ENCODE data around the gene UNC13B. TPM values are rescaled to one million over a fixed set of nuclear protein-coding genes. Genes with fewer than 3 reads are reported as not detected.
A peak's percentile ranks its signal among the peaks of the same experiment; 100 is the strongest.

UNC13B gene
- total RNA-seq, 1 experiment from 2014 or later = 49.3 TPM

DNA sequence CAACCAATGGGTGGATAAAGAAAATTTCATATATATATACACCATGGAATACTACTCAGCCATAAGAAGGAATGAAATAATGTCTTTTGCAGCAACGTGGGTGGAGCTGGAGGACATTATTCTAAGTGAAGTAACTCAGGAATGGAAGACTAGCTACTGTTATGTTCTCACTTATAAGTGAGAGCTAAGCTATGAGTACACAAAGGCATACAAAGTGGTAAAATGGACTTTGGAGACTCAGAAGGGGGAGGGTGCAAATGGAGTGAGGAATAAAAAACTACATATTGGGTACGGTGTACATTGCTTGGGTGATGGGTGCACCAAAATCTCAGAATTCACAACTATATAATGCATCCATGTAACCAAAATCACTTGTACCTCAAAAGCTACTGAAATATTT, 260.9 kb downstream of the UNC13B start:
- Mint-ChIP-seq H3K36me3 (no peaks in the 10 kb centered on the region), H3K4me3 (no peak overlapping the region), H3K27ac (no peak overlapping the region)

DNA sequence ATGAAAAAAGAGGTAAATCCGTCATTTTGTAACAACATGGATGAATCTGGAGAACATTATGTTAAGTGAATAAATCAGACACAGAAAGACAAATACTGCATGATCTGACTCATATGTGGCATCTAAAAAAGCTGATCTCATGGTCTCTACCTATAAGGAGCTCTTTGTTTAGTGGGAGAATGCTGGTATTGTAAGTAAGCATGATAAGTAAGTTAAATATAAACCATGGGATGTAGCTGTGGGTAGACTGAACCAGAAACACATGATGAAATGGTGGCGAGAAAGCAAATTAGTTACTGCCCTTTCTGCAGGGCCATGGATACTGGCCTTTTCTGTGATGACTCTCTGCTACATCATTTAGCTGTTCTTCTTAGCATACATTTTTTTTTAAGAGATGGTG, 261.7 kb downstream of the UNC13B start:
- ATAC-seq (no peak), DNase-seq (ENCODE audit: low spot score) (no peak)
- Mint-ChIP-seq H3K4me1 (no peaks in the 10 kb centered on the region), H3K36me3 (no peaks in the 10 kb centered on the region), H3K9me3 (peaks cover 5% of the 10 kb centered on the region), H3K4me3 (no peak overlapping the region), H3K27ac (no peak overlapping the region), H3K27me3 (ENCODE audit: low read depth) (peaks cover 13% of the 10 kb centered on the region)
- TF ChIP-seq, protein P1, sequence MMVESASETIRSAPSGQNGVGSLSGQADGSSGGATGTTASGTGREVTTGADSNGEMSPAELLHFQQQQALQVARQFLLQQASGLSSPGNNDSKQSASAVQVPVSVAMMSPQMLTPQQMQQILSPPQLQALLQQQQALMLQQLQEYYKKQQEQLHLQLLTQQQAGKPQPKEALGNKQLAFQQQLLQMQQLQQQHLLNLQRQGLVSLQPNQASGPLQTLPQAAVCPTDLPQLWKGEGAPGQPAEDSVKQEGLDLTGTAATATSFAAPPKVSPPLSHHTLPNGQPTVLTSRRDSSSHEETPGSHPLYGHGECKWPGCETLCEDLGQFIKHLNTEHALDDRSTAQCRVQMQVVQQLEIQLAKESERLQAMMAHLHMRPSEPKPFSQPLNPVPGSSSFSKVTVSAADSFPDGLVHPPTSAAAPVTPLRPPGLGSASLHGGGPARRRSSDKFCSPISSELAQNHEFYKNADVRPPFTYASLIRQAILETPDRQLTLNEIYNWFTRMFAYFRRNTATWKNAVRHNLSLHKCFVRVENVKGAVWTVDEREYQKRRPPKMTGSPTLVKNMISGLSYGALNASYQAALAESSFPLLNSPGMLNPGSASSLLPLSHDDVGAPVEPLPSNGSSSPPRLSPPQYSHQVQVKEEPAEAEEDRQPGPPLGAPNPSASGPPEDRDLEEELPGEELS (CRISPR knock-in tag; IDR thresholded peaks at IDR 0.05) = no peak
- TF ChIP-seq GABPB1 (CRISPR knock-in tag; IDR thresholded peaks at IDR 0.05) = peak; percentile 90
- POLR2A ChIA-PET = no interaction called here
- CTCF ChIA-PET = no interaction called here

More for the DNA sequence above, 260.9 kb downstream of the UNC13B start:
- CTCF ChIA-PET = no interaction called here
- H3K27me3 Mint-ChIP-seq (ENCODE audit: low read depth) = peaks cover 10% of the 10 kb centered on the region
- H3K4me1 Mint-ChIP-seq = no peaks in the 10 kb centered on the region
- ATAC-seq (no peak), DNase-seq (ENCODE audit: low spot score) (no peak)
- TF ChIP-seq, protein P2, sequence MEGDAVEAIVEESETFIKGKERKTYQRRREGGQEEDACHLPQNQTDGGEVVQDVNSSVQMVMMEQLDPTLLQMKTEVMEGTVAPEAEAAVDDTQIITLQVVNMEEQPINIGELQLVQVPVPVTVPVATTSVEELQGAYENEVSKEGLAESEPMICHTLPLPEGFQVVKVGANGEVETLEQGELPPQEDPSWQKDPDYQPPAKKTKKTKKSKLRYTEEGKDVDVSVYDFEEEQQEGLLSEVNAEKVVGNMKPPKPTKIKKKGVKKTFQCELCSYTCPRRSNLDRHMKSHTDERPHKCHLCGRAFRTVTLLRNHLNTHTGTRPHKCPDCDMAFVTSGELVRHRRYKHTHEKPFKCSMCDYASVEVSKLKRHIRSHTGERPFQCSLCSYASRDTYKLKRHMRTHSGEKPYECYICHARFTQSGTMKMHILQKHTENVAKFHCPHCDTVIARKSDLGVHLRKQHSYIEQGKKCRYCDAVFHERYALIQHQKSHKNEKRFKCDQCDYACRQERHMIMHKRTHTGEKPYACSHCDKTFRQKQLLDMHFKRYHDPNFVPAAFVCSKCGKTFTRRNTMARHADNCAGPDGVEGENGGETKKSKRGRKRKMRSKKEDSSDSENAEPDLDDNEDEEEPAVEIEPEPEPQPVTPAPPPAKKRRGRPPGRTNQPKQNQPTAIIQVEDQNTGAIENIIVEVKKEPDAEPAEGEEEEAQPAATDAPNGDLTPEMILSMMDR (IDR thresholded peaks at IDR 0.05) = no peak
- TF ChIP-seq ATF1 (CRISPR knock-in tag; IDR thresholded peaks at IDR 0.05) = no peak
- TF ChIP-seq, protein P3, sequence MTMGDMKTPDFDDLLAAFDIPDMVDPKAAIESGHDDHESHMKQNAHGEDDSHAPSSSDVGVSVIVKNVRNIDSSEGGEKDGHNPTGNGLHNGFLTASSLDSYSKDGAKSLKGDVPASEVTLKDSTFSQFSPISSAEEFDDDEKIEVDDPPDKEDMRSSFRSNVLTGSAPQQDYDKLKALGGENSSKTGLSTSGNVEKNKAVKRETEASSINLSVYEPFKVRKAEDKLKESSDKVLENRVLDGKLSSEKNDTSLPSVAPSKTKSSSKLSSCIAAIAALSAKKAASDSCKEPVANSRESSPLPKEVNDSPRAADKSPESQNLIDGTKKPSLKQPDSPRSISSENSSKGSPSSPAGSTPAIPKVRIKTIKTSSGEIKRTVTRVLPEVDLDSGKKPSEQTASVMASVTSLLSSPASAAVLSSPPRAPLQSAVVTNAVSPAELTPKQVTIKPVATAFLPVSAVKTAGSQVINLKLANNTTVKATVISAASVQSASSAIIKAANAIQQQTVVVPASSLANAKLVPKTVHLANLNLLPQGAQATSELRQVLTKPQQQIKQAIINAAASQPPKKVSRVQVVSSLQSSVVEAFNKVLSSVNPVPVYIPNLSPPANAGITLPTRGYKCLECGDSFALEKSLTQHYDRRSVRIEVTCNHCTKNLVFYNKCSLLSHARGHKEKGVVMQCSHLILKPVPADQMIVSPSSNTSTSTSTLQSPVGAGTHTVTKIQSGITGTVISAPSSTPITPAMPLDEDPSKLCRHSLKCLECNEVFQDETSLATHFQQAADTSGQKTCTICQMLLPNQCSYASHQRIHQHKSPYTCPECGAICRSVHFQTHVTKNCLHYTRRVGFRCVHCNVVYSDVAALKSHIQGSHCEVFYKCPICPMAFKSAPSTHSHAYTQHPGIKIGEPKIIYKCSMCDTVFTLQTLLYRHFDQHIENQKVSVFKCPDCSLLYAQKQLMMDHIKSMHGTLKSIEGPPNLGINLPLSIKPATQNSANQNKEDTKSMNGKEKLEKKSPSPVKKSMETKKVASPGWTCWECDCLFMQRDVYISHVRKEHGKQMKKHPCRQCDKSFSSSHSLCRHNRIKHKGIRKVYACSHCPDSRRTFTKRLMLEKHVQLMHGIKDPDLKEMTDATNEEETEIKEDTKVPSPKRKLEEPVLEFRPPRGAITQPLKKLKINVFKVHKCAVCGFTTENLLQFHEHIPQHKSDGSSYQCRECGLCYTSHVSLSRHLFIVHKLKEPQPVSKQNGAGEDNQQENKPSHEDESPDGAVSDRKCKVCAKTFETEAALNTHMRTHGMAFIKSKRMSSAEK (CRISPR knock-in tag; IDR thresholded peaks at IDR 0.05; ENCODE audit: borderline replicate concordance) = no peak
- TF ChIP-seq EMX1 (CRISPR knock-in tag; IDR thresholded peaks at IDR 0.05) = no peak
- TF ChIP-seq, protein P4, sequence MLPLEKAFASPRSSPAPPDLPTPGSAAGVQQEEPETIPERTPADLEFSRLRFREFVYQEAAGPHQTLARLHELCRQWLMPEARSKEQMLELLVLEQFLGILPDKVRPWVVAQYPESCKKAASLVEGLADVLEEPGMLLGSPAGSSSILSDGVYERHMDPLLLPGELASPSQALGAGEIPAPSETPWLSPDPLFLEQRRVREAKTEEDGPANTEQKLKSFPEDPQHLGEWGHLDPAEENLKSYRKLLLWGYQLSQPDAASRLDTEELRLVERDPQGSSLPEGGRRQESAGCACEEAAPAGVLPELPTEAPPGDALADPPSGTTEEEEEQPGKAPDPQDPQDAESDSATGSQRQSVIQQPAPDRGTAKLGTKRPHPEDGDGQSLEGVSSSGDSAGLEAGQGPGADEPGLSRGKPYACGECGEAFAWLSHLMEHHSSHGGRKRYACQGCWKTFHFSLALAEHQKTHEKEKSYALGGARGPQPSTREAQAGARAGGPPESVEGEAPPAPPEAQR (CRISPR knock-in tag; IDR thresholded peaks at IDR 0.05) = no peak
- no peak for TF ChIP-seq GTF2I (CRISPR knock-in tag; conservative IDR thresholded peaks at IDR 0.05)
- TF ChIP-seq, protein P5, sequence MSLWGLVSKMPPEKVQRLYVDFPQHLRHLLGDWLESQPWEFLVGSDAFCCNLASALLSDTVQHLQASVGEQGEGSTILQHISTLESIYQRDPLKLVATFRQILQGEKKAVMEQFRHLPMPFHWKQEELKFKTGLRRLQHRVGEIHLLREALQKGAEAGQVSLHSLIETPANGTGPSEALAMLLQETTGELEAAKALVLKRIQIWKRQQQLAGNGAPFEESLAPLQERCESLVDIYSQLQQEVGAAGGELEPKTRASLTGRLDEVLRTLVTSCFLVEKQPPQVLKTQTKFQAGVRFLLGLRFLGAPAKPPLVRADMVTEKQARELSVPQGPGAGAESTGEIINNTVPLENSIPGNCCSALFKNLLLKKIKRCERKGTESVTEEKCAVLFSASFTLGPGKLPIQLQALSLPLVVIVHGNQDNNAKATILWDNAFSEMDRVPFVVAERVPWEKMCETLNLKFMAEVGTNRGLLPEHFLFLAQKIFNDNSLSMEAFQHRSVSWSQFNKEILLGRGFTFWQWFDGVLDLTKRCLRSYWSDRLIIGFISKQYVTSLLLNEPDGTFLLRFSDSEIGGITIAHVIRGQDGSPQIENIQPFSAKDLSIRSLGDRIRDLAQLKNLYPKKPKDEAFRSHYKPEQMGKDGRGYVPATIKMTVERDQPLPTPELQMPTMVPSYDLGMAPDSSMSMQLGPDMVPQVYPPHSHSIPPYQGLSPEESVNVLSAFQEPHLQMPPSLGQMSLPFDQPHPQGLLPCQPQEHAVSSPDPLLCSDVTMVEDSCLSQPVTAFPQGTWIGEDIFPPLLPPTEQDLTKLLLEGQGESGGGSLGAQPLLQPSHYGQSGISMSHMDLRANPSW (CRISPR knock-in tag; conservative IDR thresholded peaks at IDR 0.05; ENCODE audit: low read depth) = no peak
- no peaks in the 10 kb centered on the region for H3K9me3 Mint-ChIP-seq
- POLR2A ChIA-PET = no interaction called here
